NCI-H2171 treated with DMSO at 0.1 percent for 48 hours (cell line): ENCODE data around the gene KLF9.
A peak's percentile ranks its signal among the peaks of the same experiment; 100 is the strongest.

Experiments used
- DNase-seq: peaks from one replicate; lab custom pipeline; 2025; lab: John Stamatoyannopoulos, UW

KLF9 gene

DNA sequence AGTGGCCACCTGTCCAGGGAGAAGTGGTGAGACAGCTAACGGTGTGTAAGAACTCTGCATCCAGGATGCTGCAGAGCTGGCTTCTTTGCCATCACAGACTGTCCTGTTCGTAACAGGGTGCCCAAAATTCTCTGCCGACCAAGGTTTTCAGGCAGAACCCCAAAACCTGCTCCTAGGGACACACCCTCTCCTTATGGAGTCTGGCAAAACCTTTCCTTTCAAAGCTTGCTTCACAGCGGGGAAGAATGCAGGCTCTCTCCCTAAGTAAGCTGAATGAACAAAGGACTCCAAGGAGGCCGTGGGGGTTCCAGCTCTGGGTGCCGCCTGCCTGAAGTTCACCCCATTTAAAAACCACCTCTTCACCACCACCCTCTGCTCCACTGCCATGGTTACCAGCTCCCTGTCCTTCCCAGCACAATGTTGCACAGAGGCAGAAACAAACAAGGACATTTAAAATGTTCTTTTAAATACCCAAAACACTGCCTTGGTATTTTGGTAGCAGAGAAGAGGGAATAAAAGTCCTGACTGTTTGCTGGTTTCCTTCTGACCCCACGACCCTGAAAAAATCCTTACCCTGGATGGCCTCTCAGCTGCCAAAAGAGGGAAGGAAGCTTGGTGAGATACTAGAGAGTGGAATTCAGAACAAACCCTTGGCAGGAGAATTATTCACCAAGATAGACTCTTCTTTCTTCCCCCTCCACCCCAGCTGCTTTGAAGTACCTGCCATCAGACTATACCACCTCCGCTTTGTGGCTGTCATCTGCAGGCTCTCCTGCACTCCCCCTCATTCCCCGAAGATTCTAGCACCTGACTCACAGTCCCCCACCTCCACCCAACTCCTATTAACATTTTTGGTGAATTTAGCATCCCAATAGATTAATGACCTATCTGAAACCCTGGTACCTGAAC is 7.1 kb upstream of the KLF9 start:
- DNase-seq = peak; percentile 32

DNA sequence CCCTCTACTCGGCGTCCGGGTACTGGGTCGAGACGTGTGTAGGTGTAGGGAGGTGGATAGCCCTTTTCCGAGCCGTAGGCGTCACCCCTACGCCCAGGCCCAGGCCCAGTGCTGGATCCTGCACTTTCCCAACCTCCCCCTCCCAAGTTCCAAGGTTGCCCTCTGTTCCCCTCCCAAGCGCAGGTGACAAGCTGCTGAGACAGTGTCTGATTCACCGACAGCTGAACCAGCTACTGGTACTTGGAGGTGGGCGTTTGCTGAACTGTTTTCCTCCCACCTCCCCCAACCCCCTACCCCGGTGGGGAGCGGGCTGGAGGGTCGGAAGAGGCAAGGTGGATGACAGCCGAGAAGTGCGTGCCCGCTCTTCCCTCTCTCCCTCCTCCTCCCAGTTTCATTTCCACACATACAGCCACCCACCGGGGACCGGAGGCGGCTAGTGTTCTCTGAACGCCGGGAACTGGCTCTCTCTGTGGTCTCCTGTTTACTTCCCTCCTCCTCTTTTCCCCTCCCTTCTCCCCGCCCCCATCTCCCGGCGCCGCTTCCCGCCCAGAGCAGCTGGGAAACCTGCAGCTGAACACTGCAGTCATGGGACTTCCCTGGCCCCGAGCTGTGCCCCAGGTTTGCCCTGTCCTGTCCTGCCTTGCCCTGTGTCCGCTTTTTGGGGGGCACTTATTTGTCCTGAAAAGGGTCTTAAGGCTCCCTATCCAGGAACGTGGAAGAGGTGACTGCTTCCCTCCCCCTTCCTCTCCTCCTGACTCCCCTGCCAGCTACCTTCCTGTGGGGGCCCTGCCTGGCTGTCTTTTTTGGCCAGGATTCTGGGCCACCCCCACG is 6.2 kb upstream of the KLF9 start:
- peak; percentile 94 for DNase-seq

DNA sequence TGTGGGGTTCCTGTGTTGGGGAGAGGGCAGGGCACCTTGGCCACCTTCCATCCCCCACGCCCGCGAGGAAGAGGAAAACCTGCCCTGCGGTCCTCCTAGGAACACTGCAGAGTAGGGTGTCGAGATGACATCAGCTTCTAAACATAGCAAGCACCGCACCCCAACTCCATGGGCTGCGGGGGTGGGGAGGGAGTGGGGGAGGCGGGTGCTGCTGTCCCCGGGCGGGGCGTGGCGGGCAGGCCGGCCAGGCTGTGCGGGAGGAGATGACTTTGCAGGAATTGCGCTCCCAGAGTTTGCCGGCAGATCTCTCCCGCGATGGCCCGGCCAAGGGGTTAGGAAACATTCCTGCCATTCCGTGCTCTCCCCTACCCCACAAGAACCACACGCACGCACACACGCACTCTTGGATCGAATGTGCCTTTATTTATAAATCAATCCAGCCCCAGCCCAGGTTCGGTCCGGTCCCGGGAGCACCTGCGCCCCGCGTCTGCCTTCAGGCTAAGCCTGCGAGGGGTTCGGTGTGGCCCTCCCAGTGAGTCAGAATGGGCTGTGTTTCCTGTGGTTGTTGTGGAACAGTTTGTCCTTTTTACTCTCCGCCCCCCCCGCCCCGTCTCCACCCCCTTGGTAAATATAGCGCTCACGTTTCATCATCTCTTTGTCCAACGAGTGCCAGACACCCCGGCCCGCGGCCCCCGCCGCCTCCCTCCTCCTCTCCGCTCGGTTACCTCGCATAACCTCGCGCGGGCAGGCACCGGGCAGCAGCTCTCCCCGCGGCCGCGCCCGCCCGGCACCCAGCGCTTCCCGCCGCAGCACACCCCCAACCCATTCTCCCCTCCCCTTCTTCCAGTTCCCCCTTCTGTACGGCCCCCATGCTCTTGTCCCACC is 5.3 kb upstream of the KLF9 start:
- DNase-seq = peak; percentile 93

DNA sequence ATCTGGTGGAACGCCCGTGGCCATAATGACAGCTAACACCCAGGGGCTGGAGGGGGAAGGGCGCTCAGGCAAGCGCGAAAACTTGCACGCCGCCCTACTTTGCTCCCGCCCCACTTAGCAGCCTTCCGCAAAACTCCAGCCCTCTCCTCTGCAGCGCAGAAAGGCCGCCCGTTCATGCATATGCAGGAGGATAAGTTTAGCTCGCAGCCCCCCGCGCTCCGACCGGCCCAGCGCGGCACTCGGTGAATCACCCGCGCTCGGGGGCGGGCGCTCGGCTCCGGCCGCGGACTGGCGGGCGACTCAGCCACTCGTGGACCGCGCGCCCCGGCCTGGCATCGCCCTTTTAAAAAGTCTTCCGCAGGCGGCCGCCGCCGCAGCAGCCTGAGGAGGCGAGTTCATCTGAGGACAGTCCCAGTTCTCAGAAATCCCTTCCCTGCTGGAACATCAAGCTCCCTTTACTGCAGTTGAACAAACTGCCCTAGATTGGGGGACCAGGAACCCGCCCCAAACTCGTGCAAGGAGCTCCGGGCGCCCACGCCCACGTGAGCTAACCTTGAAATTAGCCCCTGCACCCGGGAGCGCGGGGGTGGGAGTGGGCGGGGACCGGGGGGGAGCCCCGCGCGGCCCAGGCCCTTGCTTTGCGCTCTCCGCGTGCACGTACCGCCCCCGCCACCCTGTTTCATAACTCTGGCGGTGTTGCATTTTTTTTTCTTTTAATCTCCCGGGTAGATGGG is 4.5 kb upstream of the KLF9 start:
- DNase-seq = peak; percentile 98

DNA sequence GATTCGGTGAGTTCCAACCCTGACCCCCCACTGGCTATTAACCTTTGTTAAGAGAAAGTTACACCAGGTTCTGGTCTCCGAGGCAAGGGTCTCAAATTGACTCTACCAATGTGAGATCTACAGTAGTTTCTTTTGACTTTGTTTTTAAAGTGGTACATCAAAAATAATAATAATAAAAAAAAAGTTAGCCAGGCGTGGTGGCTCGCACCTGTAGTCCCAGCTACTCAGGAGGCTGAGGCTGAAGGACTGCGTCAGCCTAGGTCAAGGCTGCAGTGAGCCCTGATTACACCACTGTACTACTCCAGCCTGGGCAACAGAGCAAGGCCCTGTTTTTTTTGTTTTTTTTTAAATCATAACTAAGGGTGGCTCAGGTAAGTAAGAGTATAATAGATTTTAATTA is 1.0 kb upstream of the KLF9 start:
- no peak for DNase-seq

DNA sequence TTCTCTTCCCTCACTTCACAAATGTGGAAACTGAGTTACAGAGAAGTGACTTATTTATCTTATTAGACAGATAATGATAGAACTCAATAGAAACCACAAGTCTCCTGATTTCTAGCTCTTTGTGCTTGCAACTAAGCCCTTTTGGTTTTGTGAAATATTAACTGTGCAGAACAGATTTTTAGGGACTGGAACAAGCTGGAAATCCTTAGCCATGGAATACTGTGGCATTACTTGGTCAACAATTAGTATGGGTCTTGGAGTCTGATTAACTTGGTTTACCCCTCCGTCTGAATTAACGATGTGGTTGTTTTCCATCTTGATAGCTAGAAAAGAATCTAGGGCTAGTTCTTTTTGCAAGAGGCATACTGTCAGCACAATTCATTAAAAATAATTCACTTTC is 584 bp upstream of the KLF9 start:
- DNase-seq = no peak

DNA sequence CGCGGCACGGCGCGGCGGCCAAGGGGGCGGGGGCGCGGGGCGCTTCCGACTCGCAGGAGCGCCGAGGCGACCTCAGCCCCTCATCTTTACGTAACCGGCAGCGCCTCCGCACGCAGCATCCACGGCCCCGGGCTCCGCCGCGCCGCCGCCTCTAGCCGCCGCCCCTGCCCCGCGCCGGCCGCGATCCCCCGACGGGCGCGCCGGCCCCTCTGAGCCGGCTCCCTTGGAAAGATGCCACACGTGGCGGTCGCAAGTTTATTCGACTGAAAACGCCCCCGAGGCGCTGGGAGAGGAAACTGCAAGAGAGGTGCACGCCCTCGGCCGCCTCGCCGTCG is 1.0 kb downstream of the KLF9 start:
- peak; percentile 50 for DNase-seq

- peak; percentile 57 for DNase-seq
Measured at GRCh38 chr9:70412832-70413463, 1.5 kb downstream of the KLF9 start.

DNA sequence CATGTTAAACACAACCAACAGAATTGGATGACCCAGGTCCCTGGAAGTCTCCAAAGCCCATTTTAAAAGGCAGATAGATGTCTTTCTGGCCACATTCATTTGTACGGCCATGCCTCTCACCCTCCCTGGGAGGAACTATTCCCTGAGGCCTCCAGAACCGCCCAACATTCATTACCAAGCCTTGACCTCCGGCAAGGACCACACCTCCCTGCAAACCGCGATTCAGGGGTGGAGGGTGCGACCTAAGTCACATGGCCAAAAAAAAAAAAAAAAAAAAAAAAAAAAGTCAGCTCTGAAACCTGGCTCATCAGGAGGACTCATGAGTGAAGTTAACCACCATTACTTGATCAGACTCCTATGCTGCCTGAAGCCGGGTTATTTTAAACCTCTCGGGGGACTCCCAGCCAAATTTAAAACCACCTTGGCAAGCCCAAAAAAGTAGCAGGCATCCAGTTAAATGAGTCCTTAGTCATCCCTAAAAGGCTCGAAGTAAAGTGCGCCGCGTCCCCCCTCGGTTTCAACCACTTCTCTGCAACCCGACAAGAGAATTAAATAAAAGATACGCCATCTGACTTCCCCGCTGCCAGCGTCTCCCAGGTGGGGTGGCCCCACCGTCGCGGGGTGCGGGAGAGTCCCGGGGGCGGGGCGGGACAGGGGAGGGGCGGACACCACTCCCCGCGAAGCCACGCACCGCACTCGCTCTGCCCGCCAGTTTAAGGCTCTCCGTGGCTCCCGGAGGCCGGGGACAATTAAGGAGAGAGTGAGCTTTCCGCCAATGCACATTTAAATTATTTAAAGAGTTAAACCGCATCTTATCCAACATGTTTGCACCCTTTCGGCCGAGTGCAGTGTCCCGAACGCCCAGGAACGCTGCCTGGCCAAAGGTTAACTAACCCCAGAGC is 2.3 kb downstream of the KLF9 start:
- peak; percentile 42 for DNase-seq

DNA sequence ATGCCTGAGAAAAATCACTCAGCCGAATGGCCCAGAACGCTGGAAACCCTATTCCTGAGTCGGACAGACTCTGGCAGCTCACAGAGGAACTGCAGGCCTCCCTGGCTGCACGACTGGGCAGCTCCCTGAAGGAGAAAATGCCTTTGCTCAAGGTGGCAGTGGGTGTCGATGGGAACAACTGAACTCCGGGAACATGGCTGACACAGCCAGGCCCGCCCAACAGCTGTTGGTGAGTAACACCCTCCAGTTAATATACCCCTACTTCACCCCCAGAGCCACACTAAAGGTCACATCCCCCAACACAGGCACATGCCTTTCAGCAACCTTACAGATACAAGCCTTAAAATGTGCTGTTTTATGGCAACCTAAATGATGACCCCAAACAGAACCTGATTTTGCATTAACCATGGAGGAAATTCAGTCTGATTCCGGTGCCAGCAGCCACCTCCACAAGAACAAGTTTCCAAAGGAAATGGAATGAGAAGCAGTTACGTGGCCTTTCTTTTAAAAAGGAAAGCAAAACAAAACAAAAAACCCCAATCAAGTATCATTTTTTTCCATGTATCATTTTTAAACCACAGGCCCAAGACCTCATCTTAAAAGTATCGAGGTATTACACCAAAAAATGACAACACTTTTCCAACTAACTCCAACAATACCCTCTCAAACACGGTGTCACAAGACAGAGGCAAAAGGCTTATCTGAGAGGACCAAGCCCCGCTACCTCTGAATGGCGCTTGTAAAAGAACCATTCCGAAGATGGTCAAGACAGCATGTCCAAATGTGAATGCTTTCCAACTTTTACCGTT is 3.1 kb downstream of the KLF9 start:
- peak; percentile 22 for DNase-seq

DNA sequence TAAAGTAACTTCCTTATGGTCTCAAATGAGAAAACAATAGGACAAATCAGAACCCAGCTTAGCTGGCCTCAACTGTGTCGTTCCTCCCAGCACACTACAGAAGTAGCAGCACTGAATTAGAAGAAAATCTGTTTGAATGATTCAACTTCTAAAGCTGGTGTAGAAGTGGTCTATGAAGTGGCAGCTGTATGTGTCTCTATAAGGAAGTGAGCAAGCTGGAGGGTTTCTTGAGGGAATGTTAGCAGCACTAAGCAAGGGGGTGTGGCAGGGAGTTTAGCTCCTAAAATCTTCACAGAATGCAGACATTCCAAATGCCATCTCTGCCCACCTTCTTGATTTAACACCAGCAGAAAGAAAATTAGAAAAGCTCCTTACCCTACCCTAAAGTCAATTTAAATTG is 4.1 kb downstream of the KLF9 start:
- no peak for DNase-seq

DNA sequence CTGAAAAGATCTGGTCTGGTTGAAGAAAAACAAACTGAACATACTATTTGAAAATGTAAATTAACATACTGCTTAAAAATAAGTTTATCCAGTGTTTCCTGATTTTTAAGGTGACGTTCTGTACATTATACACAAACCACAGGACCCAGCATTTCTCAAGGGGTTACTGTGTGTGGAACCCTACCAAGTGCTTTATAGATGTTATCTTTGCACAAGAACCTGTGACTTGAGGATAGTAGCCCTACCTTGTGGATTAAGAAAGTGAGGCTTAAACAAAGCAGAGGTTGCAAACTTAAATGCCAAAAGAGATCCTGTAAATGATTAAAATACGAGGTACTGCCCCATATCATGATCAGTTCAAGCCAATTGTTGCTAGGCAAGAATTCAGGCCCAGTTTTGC is 4.7 kb downstream of the KLF9 start:
- no peak for DNase-seq

DNA sequence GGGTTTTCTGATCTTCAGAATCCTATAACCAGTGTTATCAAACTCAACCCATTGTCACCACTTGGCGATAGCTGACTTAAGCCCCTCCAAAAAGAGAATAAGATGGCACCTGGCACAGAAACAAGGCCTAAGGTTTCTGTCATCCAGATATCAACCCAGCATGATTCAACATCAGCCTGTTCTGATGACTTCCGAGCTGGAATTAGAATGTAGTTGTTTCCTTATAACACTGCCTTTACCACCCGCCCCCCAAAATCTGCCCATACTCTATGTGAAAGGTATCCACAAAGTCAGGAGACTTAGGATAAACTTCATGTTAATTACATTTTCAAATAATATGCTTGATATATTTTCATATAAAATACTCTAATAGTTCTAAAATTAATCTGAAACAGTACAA is 5.2 kb downstream of the KLF9 start:
- no peak for DNase-seq

GRCh38 chr9:70408393-70409040 is 5.9 kb downstream of the KLF9 start:
- no peak for DNase-seq

- peak; percentile 79 for DNase-seq
Measured at GRCh38 chr9:70407081-70407503, 7.4 kb downstream of the KLF9 start.

DNA sequence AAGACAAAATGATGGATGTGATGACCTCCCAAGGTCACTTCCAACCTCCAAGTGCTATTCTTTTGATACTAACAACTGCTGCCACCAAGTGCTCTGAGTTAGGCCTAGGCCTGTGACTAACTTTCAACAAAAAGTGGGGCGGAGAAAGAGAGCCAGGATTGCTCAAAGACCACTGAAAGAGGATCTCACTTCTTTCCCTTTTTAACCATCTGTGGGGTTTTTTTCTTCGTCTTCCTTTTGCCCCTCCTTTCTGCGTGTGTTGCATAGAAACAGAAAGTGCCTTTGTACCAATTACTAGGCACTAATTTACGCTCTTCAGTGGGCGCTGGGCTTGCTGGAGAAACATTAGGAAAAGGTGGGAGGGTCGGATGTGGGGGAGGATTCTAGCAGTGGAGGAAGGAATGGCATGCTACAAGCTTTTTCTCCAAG is 8.0 kb downstream of the KLF9 start:
- DNase-seq = peak; percentile 82

GRCh38 chr9:70405808-70406433 is 8.5 kb downstream of the KLF9 start:
- no peak for DNase-seq

DNA sequence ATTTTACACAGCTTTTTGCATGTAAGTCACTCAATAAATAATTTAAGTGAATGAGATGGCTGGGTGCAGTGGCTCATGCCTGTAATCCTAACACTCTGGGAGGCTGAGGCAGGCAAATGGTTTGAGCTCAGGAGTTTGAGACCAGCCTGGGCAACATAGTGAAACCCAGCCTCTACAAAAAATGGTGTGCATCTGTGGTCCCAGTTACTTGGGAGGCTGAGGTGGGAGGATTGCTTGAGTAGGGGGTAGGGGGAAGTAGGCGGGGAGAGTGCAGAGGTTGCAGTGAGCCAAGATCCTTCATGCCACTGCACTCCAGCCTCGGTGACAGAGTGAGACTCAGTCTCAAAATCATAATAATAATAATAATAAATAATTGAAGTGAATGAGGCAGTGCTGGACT is 10.2 kb downstream of the KLF9 start:
- no peak for DNase-seq
